SJCRH30 (cell line): ENCODE results near the gene FRMD5. TPM values are rescaled to one million over a fixed set of nuclear protein-coding genes. Genes with fewer than 3 reads are reported as not detected.
A peak's percentile ranks its signal among the peaks of the same experiment; 100 is the strongest.
"Not testable (repeated sequence)": the region's sequence is repeated elsewhere in the genome, so short reads cannot be mapped to it uniquely, and the experiment has no call there.

ENCODE experiments used
- DNase-seq, 2 experiments: peaks; one replicate each; pipeline ENCODE4 v3.0.0-alpha.2; 2015 to 2020
- H3K27ac ChIP-seq: fragments of 250-450 bp; sonication (Bioruptor Pico); 2 replicates; pipeline ENCODE4 v1.5.1; 2020; ENCODE audit warnings: mild to moderate bottlenecking, moderate library complexity
- H3K27me3 ChIP-seq: fragments of 250-450 bp; sonication (Bioruptor Pico); 2 replicates; pipeline ENCODE4 v1.5.1; 2020; ENCODE audit warnings: mild to moderate bottlenecking, moderate library complexity
- H3K36me3 ChIP-seq: fragments of 250-450 bp; sonication (Bioruptor Pico); 2 replicates; pipeline ENCODE4 v1.5.1; 2020; ENCODE audit warnings: mild to moderate bottlenecking, moderate library complexity
- H3K4me1 ChIP-seq: fragments of 250-450 bp; sonication (Bioruptor Pico); 2 replicates; pipeline ENCODE4 v1.5.1; 2020; ENCODE audit warnings: mild to moderate bottlenecking, moderate library complexity
- H3K4me3 ChIP-seq: fragments of 250-450 bp; sonication (Bioruptor Pico); 2 replicates; pipeline ENCODE4 v1.5.1; 2020; ENCODE audit warnings: mild to moderate bottlenecking, moderate library complexity
- H3K9me3 ChIP-seq: fragments of 250-450 bp; sonication (Bioruptor Pico); replicated peaks from 2 replicates; pipeline ENCODE4 v1.5.1; 2020; ENCODE audit warnings: mild to moderate bottlenecking, moderate library complexity
- total RNA-seq: library from RNA; depleted of rRNA; stranded (reverse); fragments of >200 nt; shearing (Covaris generic); gene quantifications from 2 replicates; pipeline ENCODE4 v1.2.3, GENCODE V29; 2014

Gene FRMD5
- total RNA-seq, 1 experiment from 2014 or later = 0.49 TPM

- H3K27me3 ChIP-seq = no peaks in the 10 kb centered on the region
- peaks cover 13% of the 10 kb centered on the region for H3K4me1 ChIP-seq
- DNase-seq = no peak
- no peaks in the 10 kb centered on the region for H3K36me3 ChIP-seq
- no peaks in the 10 kb centered on the region for H3K9me3 ChIP-seq
- no peak overlapping the region for H3K4me3 ChIP-seq
- no peak overlapping the region for H3K27ac ChIP-seq
Observed at GRCh38 chr15:44015545-44016305, 179.3 kb downstream of the FRMD5 start.

GRCh38 chr15:44011238-44011854 lies 183.7 kb downstream of the FRMD5 start:
- Histone ChIP-seq H3K27ac (peak overlapping the region; percentile 32; the same call in 1 of the 2 replicates), H3K27me3 (no peaks in the 10 kb centered on the region), H3K9me3 (no peaks in the 10 kb centered on the region), H3K4me1 (peaks cover 16% of the 10 kb centered on the region), H3K36me3 (no peaks in the 10 kb centered on the region), H3K4me3 (no peak overlapping the region)
- peak; percentile 18 to 70 for DNase-seq

GRCh38 chr15:44010089-44010488 lies 185.0 kb downstream of the FRMD5 start:
- DNase-seq = no peak
- peaks cover 16% of the 10 kb centered on the region for H3K4me1 ChIP-seq
- no peaks in the 10 kb centered on the region for H3K27me3 ChIP-seq
- no peak overlapping the region for H3K4me3 ChIP-seq
- H3K27ac ChIP-seq = no peak overlapping the region
- no peaks in the 10 kb centered on the region for H3K36me3 ChIP-seq
- H3K9me3 ChIP-seq = no peaks in the 10 kb centered on the region

GRCh38 chr15:44009038-44009437 lies 186.0 kb downstream of the FRMD5 start:
- Histone ChIP-seq H3K27ac (no peak overlapping the region), H3K4me1 (peaks cover 16% of the 10 kb centered on the region), H3K27me3 (no peaks in the 10 kb centered on the region), H3K36me3 (no peaks in the 10 kb centered on the region), H3K4me3 (no peak overlapping the region), H3K9me3 (no peaks in the 10 kb centered on the region)
- DNase-seq = no peak

GRCh38 chr15:44000248-44000647 lies 194.8 kb downstream of the FRMD5 start:
- not testable (repeated sequence) for H3K27me3 ChIP-seq, H3K4me1 ChIP-seq, DNase-seq, H3K4me3 ChIP-seq, H3K36me3 ChIP-seq, H3K9me3 ChIP-seq, H3K27ac ChIP-seq

- H3K27ac ChIP-seq = no peak overlapping the region
Observed at GRCh38 chr15:43998607-43999006, 196.5 kb downstream of the FRMD5 start.

GRCh38 chr15:43991206-43991605 lies 203.9 kb downstream of the FRMD5 start:
- no peaks in the 10 kb centered on the region for H3K9me3 ChIP-seq
- DNase-seq = no peak
- H3K4me3 ChIP-seq = no peak overlapping the region
- H3K36me3 ChIP-seq = no peaks in the 10 kb centered on the region
- H3K27ac ChIP-seq = no peak overlapping the region
- H3K4me1 ChIP-seq = no peaks in the 10 kb centered on the region
- H3K27me3 ChIP-seq = no peaks in the 10 kb centered on the region

More at GRCh38 chr15:43998607-43999006, 196.5 kb downstream of the FRMD5 start:
- Histone ChIP-seq H3K9me3 (no peaks in the 10 kb centered on the region), H3K27me3 (no peaks in the 10 kb centered on the region), H3K4me1 (no peaks in the 10 kb centered on the region), H3K4me3 (no peak overlapping the region), H3K36me3 (no peaks in the 10 kb centered on the region)
- peak; percentile 23 to 57 for DNase-seq

GRCh38 chr15:43989938-43990337 lies 205.1 kb downstream of the FRMD5 start:
- H3K4me1 ChIP-seq = no peaks in the 10 kb centered on the region
- no peak for DNase-seq
- H3K9me3 ChIP-seq = no peaks in the 10 kb centered on the region
- H3K27ac ChIP-seq = no peak overlapping the region
- H3K27me3 ChIP-seq = no peaks in the 10 kb centered on the region
- H3K4me3 ChIP-seq = no peak overlapping the region
- no peaks in the 10 kb centered on the region for H3K36me3 ChIP-seq

GRCh38 chr15:43988900-43989299 lies 206.2 kb downstream of the FRMD5 start:
- Histone ChIP-seq H3K4me1 (no peaks in the 10 kb centered on the region), H3K4me3 (no peak overlapping the region), H3K27ac (no peak overlapping the region), H3K27me3 (no peaks in the 10 kb centered on the region), H3K36me3 (no peaks in the 10 kb centered on the region), H3K9me3 (no peaks in the 10 kb centered on the region)
- DNase-seq = no peak

GRCh38 chr15:43987924-43988323 lies 207.1 kb downstream of the FRMD5 start:
- H3K4me3 ChIP-seq = no peak overlapping the region
- no peak for DNase-seq
- H3K9me3 ChIP-seq = no peaks in the 10 kb centered on the region
- no peak overlapping the region for H3K27ac ChIP-seq
- H3K36me3 ChIP-seq = no peaks in the 10 kb centered on the region
- no peaks in the 10 kb centered on the region for H3K27me3 ChIP-seq
- no peaks in the 10 kb centered on the region for H3K4me1 ChIP-seq

- Histone ChIP-seq H3K36me3 (no peaks in the 10 kb centered on the region), H3K4me1 (no peaks in the 10 kb centered on the region), H3K9me3 (no peaks in the 10 kb centered on the region), H3K4me3 (no peak overlapping the region), H3K27me3 (no peaks in the 10 kb centered on the region), H3K27ac (no peak overlapping the region)
- DNase-seq = no peak
Observed at GRCh38 chr15:43985976-43986680, 208.9 kb downstream of the FRMD5 start.

- no peak overlapping the region for H3K27ac ChIP-seq
- H3K36me3 ChIP-seq = no peaks in the 10 kb centered on the region
- no peaks in the 10 kb centered on the region for H3K4me1 ChIP-seq
- no peaks in the 10 kb centered on the region for H3K9me3 ChIP-seq
- no peaks in the 10 kb centered on the region for H3K27me3 ChIP-seq
- no peak overlapping the region for H3K4me3 ChIP-seq
- DNase-seq = no peak
Observed at GRCh38 chr15:43981576-43981975, 213.5 kb downstream of the FRMD5 start.

GRCh38 chr15:43977072-43977884 lies 217.8 kb downstream of the FRMD5 start:
- Histone ChIP-seq H3K36me3 (no peaks in the 10 kb centered on the region), H3K4me3 (no peak overlapping the region), H3K27ac (no peak overlapping the region), H3K27me3 (no peaks in the 10 kb centered on the region), H3K4me1 (no peaks in the 10 kb centered on the region), H3K9me3 (no peaks in the 10 kb centered on the region)
- no peak for DNase-seq

- H3K27me3 ChIP-seq = no peaks in the 10 kb centered on the region
- H3K4me3 ChIP-seq = no peak overlapping the region
- no peaks in the 10 kb centered on the region for H3K36me3 ChIP-seq
- H3K27ac ChIP-seq = no peak overlapping the region
- no peaks in the 10 kb centered on the region for H3K4me1 ChIP-seq
- DNase-seq = no peak
- H3K9me3 ChIP-seq = no peaks in the 10 kb centered on the region
Observed at GRCh38 chr15:43975770-43976169, 219.3 kb downstream of the FRMD5 start.

GRCh38 chr15:43975326-43975725 lies 219.7 kb downstream of the FRMD5 start:
- Histone ChIP-seq H3K36me3 (no peaks in the 10 kb centered on the region), H3K4me1 (no peaks in the 10 kb centered on the region), H3K9me3 (no peaks in the 10 kb centered on the region), H3K4me3 (no peak overlapping the region), H3K27ac (no peak overlapping the region), H3K27me3 (no peaks in the 10 kb centered on the region)
- no peak for DNase-seq
